GM19372 (cell line): Measurements from ENCODE around the gene TGIF1.

Experiments
- ATAC-seq: cut with Tn5 transposase; IDR thresholded peaks from one replicate; pipeline ENCODE4 v1.9.1; 2021; ENCODE audit warnings: mild to moderate bottlenecking, low read depth, moderate library complexity; ENCODE audit not compliant: unreplicated experiment

TGIF1 gene

GRCh38 chr18:3427944-3428343 is 22.0 kb upstream of the TGIF1 start:
- no peak for ATAC-seq

- ATAC-seq, result no peak
Measured at GRCh38 chr18:3429121-3429520, 20.9 kb upstream of the TGIF1 start.

GRCh38 chr18:3434685-3435084 is 15.3 kb upstream of the TGIF1 start:
- no peak for ATAC-seq

- no peak for ATAC-seq
Measured at GRCh38 chr18:3440341-3440740, 9.6 kb upstream of the TGIF1 start.

GRCh38 chr18:3441290-3441689 is 8.7 kb upstream of the TGIF1 start:
- no peak for ATAC-seq

- ATAC-seq, result no peak
Measured at GRCh38 chr18:3442919-3443318, 7.1 kb upstream of the TGIF1 start.

GRCh38 chr18:3444296-3444695 is 5.7 kb upstream of the TGIF1 start:
- ATAC-seq, result no peak

GRCh38 chr18:3444954-3445353 is 5.0 kb upstream of the TGIF1 start:
- ATAC-seq, result no peak

- ATAC-seq, result no peak
Measured at GRCh38 chr18:3447068-3447894, 2.7 kb upstream of the TGIF1 start.

GRCh38 chr18:3447895-3448837 is 1.8 kb upstream of the TGIF1 start:
- ATAC-seq, result peak; percentile 71

- peak; percentile 49 for ATAC-seq
Measured at GRCh38 chr18:3448838-3449511, 997 bp upstream of the TGIF1 start.

- ATAC-seq, result peak; percentile 5
Measured at GRCh38 chr18:3449512-3450011, 410 bp upstream of the TGIF1 start.

GRCh38 chr18:3450799-3451182 is 819 bp downstream of the TGIF1 start:
- no peak for ATAC-seq

GRCh38 chr18:3451183-3451988 is 1.4 kb downstream of the TGIF1 start:
- no peak for ATAC-seq

GRCh38 chr18:3451989-3452749 is 2.2 kb downstream of the TGIF1 start:
- no peak for ATAC-seq

- no peak for ATAC-seq
Measured at GRCh38 chr18:3452750-3453539, 3.0 kb downstream of the TGIF1 start.

GRCh38 chr18:3453540-3454364 is 3.8 kb downstream of the TGIF1 start:
- no peak for ATAC-seq
